DOHH2 (cell line): ENCODE measurements around the gene TTI1.

Experiments
- EZH2phosphoT487 ChIP-seq: fragments of 200-600 bp; sonication (generic); IDR thresholded peaks from 2 replicates; pipeline ENCODE4 v1.6.1; 2017; ENCODE audit warnings: borderline replicate concordance, mild to moderate bottlenecking, antibody characterized with exemption, low read length, moderate library complexity, mixed read lengths
- TF ChIP-seq, protein P1 (sequence below): fragments of 200-600 bp; sonication (generic); IDR thresholded peaks from one replicate; pipeline ENCODE4 v1.5.1; 2014; ENCODE audit warnings: antibody characterized with exemption, mild to moderate bottlenecking, low read depth, low read length; ENCODE audit not compliant: poor library complexity, severe bottlenecking

DNA sequence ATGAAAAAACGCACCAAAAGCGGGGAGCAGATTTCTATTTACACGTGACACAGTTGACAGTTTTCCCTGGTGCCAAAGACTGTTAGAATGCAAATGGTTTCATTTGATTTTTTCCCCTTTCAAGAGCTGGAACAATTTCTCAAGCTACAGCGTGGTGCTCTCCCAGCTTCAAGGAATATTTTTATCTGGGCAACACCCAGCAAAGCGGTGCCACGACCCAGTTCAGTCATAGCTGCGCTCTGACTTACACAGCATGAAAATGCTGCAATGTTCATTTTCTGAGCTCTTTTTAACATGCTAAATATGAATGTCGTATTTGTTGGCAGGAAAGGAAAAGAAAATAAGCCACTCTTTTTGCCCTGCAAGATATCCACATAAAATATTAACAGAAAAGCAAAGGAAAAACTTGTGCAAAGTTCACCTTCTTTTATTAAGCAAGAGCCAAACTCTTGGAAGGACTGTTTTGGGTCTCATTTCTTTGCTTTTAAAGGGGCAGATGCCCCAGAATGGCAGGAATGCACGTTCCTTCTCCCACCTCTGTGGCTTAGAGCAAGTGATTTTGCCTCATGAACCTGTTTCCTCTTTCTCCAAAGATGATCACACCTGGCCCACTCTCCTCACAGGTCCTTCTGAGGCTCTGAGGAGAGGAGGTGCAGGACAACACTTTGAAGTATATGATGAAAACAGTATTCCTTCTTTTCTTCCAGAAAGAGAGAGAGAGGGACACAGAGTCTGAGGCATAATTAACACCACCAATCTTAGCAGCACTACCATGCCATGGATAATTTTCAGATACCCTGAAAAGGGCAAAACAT is 47.0 kb downstream of the TTI1 start:
- TF ChIP-seq, protein P1, sequence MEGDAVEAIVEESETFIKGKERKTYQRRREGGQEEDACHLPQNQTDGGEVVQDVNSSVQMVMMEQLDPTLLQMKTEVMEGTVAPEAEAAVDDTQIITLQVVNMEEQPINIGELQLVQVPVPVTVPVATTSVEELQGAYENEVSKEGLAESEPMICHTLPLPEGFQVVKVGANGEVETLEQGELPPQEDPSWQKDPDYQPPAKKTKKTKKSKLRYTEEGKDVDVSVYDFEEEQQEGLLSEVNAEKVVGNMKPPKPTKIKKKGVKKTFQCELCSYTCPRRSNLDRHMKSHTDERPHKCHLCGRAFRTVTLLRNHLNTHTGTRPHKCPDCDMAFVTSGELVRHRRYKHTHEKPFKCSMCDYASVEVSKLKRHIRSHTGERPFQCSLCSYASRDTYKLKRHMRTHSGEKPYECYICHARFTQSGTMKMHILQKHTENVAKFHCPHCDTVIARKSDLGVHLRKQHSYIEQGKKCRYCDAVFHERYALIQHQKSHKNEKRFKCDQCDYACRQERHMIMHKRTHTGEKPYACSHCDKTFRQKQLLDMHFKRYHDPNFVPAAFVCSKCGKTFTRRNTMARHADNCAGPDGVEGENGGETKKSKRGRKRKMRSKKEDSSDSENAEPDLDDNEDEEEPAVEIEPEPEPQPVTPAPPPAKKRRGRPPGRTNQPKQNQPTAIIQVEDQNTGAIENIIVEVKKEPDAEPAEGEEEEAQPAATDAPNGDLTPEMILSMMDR = no peak
- TF ChIP-seq EZH2phosphoT487 = no peak
